Right lobe of liver (tissue), 4 donors: ENCODE results near the gene CACNG8.
"Not testable (repeated sequence)": the region's sequence is repeated elsewhere in the genome, so short reads cannot be mapped to it uniquely, and the experiment has no call there.

Source experiments
- CTCF ChIP-seq, 4 donors: fragments of 200-600 bp in 3 of 4; fragments of 450-650 bp in 1 of 4; IDR thresholded peaks; one replicate each; pipeline versions ENCODE4 v1.5.1 to v1.8.0; 2016 to 2022; ENCODE audit warnings: antibody characterized with exemption in 4 of 4, mild to moderate bottlenecking in 2 of 4
- POLR2A ChIP-seq: fragments of 450-650 bp; IDR thresholded peaks from one replicate; pipeline ENCODE4 v1.6.1; 2017; ENCODE audit warnings: antibody characterized with exemption, mild to moderate bottlenecking
- donor health status: DM: no; HTN: no; CAD: no.
- donor health status: DM: no; HTN: no; CAD: no.
- donor health status: DM: no; HTN: yes; CAD: no.

GRCh38 chr19:54036542-54036941, 73.8 kb downstream of the CACNG8 start:
- TF ChIP-seq POLR2A; CTCF (IDR thresholded peaks at IDR 0.05): not testable (repeated sequence)
